T-helper 2 cell treated with Interferon-gamma antibody and Interleukin-4, amounts not matched to agents 100 ng/mL and 5 ng/mL, for 36 hours (primary cell): ENCODE measurements around the gene ZMAT5. TPM values are rescaled to one million over a fixed set of nuclear protein-coding genes. Genes with fewer than 3 reads are reported as not detected.

Experiments used
- intact Hi-C: fragments of 100-400 bp; cut with micrococcal nuclease; formaldehyde crosslinking; loops from one replicate; pipeline ENCODE4 v1.15.1; 2023
- total RNA-seq: library from RNA; stranded (reverse); gene quantifications from 2 replicates; pipeline ENCODE4 v1.2.3, GENCODE V29; 2022

ZMAT5 gene
- total RNA-seq, 1 donor from 2014 or later = 22.9 TPM

DNA sequence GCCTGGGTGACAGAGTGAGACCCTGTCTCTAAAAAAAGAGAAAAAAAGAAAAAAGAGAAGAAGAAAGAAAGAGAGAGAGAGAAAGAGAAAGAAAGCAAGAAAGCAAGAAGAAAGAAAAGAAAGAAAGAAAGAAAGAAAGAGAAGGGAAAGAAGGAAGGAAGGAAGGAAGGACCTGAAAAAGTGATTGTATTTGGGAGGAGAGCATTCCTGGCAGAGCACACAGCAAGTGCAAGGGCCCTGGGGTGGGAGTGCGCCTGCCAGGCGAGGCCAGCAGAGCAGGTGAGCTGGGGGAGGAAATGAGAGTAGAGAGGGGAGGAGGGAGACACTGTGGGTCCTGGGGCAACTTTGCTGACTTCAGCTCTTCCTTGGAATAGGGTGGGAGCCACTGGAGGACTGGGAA is 54.7 kb downstream of the ZMAT5 start:
- intact Hi-C loops = no loop called here

DNA sequence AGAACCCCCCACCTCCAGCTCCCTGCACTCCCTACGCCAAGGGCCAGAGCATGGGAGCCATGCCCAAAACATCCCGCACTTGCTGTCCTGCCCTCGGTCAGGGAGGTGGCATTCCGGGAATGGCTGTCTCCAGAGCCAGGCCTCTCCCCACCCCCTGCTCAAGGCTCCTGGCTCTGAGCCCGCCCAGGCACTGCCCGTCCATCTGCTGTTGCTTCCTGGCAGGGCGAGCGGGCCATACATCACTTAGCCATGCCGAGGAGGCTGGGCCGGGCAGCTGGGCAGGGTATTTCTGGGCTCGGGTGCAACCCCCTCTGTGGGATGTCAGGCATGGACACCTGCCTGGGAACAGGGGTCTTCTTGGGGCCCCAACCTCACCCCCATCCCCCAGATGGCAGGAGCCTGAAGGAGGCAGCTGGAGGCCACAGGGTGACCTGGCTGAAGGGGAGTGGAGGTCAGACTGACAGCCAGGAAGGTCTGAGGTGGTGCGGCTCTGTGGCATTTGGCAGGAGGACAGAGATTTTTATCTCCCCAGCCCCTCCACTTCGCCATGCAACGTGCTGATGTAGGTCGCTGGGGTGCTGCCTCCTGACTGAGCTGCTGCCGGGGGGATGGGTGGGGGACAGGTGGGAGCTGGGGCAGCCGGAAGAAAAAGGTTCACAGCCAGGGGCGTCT is 55.7 kb downstream of the ZMAT5 start:
- intact Hi-C loops = no loop called here

DNA sequence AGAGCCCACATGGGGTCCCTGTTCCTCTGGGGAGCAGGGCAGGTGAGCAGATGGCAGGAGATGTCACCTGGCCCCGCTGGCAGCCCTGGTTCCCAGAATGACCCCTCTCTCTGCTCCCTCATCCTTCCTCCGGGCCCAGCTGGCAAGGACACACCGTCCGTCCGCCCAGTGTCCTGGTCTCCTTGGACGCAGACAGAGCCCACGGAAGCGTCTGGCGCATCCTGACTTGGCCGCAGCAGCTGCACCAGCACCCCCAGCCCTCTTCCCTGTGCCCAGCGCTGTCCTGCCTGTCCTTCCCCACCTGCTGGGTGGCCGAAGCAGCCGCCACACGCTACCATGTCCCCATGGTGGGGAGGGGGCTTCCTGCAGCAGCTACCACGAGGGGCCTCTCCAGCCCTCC is 56.6 kb downstream of the ZMAT5 start:
- intact Hi-C loops = no loop called here

DNA sequence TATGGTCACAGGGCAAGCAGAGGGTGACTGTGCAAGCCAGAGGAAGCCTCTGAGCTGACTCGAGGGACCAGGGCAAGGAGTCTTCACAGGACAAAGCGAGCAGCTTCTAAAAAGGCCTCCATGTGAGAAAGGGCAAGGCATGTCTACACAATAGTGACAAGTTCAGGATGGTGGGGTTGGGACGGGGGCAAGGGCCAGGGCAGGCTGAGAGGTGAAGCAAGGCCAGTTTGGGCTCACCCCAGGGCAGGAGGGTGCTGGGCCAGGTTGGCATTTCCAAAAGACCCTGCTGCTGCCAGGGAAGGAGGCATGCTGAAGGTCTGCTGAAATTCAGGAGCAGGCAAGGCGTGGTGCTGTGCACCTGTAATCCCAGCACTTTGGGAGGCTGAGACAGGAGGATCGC is 59.3 kb downstream of the ZMAT5 start:
- intact Hi-C loops = no loop called here

DNA sequence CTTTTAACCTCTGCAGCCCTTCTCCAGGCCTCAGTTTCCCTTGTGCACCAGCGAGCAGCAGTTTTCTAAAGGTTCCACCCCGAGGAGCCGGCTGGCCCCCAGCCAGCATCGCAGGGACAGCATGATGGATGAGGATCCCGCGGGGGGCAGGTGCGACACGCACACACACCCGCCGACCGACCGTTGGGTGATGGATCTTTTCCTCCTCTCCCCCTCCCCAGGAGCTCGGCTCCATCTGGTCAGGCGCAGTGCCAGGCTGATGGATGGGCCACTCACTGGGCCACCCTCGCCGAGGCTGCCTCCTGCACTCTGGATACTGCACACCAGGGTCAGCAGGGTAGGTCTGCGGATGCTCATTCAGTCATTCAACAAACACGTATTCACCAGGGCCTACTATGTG is 59.8 kb downstream of the ZMAT5 start:
- intact Hi-C loops = no loop called here

DNA sequence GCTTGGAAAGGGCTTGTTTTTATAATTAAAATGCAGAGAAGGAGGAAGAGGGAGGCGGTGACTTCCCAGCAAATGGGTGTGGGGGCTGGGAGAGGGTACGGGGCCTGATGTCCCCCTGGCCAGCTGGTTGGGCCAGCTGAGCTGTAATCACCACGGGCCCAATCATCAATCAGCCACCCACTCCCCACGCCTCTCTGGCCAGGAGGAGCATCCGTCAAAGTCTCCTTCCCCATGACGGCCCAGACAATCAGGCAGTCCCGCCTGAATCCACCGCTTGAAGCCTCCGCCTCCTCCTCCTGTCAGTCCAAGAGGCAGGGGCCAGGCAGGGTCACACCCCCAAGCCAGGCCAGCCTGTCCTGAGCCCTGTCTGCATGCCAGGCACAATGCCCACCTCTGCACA is 60.3 kb downstream of the ZMAT5 start:
- intact Hi-C loops = no loop called here

DNA sequence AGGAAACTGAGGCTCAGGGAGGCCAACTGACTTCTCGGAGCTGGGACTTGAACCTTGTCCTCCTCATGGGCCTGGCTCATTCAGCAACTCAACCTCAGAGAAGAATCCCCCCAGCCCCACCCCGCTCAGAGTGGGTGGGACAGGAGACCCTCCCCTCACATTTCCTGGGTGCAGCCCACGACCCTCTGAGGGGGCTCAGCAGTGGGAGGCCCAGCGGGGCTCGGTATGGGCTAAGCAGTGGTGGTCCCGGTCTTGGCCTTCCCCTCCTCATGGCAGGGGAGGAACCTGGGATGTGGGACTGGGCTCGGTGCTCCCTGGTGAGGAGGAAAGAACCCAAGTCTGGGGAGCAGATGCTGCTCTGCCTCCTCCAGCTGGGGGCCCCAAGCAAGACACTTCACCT is 61.2 kb downstream of the ZMAT5 start:
- intact Hi-C loops = no loop called here

DNA sequence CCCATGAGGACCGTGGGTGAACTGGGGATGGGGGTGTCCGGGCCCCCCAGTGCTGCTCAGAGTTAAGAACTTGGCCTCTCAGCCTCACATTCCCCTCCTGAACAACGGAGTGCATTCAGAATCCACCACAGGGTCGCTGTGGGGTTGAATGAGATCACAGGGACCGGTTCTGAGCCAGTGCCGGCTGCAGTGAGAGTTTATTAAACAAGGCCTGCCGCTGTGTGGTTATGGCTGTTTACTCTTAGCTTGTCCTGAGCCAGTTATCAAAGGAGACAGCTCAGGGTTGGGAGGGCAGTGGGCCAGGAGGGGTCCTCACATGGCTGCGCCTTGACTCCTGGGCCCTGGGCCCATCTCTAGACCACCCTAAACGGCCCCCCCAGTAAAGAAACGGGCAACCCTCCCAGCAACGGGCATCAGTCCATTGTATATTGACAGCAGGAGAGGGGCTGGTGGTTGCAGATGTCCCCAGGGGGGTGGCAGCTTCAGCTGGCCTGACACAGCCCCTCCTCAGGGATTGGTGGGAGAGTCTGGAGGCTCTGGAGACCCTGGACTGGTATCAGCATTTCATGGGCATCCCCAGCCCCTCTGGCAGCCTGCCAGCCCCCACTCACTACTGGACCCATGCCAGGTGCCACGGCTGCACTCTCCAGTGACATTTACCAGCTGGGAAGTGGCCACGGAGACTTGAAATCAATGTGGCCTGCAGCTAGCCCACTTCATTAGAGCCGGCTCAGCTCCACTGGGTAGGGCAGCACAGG is 62.1 kb downstream of the ZMAT5 start:
- intact Hi-C loops = no loop called here

DNA sequence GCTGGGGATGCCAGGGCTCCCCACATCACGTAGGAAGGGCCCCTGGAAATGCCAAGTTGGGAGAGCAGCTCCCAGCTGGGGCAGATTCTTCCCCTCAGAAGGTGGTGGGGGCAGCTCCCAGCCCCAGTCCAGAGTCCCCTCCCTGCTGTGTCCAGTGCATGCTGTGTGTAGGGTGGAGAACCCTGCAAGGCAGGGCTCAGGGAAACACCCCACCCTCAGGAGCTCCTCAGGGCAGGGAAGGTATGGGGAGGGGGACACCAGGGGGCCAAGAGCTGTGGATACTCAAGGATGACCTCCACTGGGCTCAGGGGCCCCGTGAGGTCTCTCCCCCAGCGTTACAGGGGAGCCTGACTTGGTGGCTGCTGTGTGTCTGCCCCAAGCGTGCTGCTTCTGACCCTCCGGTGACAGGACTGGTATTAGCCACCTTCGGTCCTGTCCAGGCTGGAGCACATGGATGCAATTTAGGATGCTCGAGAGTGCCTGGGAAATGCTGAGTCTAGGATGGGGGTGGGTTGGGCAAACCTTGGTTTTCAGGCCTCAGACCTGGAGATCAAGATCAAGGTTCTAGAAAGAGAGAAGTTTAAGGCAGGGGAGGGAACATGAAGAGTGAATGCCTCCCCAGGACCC is 63.1 kb downstream of the ZMAT5 start:
- intact Hi-C loops = no loop called here

DNA sequence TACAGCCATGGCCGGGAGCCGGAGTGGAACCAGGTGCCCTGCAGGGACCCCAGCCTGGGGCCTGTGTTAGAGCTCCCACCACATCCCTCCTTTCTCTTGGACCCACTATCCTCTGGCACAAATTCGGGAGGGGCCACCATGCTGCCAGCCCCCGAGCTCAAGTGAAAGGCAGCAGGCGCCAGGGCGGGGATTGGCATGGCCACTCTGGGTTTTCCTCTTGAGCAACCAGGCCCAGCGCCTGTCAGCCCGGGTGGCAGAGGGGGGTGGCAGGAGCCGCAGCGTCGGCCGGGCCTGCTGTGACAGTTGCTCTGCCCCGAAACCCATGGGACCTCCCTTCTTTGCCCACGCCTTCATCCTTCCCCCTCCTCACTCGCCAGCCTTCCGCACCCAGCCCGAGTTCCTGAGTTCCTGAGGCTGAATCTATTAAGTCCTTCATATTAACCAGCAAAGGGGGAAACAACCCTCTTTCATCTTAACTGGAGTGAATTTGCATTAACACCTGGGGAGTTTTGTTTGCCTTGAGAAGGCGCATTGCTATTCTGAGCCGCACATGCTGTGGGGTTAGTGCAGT is 63.8 kb downstream of the ZMAT5 start:
- intact Hi-C loops = no loop called here

DNA sequence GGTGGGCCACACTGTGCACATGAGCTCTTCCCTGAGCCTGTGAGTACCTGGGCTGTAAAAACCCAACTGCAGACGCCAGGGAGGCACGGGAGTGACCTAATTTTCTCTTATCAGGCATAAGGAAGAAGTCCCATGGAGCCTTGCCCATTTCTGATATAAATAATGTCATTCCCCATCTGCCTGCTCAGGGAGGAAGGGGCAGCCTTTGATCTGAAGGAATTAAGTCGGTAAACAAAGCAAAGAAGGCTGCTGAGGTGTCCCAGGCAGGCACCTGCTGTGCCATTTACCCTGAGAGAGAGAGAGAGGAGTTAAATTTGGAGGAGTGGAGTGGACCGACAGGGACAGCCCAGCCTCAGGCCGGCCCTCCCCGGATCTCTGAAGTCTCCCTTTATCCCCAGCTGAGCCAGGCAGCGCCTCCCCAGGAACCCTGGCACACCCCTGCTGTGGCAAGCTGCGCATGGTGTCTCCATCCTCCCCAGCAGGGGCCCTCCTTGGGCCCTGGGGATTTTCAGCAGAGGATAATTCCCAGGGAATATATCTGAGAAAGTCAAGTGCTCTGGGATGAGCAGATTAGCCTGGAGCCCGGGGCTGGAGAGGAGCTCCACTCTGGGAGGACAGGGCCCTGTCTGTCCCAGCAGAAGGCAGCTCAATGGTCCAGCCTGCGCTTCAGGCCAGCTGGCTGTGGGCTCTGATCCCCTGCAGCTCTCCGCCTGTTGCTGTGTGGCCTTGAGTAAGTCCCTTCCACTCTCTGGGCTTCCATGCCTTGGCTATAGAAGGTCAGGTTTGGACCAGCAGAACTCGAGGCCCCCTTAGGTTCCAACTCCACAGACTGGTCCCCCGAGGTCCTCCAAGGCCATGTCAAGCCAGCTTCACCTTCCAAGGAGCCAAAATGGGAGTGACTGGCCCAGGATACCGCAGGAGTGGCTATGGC is 64.5 kb downstream of the ZMAT5 start:
- intact Hi-C loops = no loop called here

DNA sequence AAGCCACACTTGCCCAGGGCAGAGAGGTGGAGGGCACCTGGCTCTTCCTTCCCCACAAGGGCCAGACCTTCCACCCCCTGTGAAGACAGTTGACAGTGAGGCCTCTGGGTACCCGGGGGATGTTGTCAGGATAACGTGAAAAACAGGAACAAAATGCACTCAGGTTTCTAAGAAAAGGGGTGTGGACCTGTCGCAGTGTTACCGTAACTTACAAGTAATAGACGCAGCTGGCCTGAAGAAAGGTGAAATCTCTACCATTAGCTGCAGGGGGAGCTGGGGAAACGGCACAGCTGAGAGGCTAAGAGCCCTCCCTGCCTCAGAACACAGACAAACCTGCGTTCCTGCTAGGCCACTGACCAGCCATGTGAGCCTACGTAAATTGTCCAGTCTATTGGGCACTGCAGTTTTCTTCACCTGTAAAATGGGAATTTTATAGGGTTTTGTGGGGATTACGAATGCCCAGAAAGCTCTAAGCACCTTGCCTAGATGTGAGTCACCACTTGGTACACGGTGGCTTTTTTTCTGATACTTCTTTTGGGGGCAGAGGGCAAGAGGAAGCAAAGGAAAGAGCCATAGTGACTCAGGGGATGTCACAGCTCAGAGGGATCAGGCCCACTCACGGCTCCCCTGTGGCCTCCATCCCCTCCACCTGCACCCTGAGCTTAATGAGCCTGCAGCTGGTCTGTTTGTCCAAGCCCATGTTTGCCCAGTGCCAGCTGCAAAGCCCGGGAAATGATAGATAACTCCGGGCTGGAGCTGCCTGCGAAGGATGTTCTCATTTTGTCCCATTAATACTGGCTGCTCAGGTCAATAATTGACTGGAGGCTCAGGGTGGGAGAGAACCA is 65.4 kb downstream of the ZMAT5 start:
- intact Hi-C loops = no loop called here

DNA sequence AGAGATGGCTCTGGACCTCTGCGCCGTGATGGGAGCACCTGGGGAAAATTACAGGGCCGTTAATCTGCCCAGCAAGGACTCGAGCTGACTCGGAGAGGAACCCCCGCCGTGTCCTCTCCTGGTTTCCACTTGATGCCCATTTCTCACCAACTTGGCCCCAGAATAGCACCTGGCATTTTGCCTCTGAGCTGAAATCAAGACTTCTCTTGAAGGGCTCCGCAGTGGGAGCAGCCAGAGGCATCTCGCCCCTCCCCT is 66.0 kb downstream of the ZMAT5 start:
- intact Hi-C loops = no loop called here

DNA sequence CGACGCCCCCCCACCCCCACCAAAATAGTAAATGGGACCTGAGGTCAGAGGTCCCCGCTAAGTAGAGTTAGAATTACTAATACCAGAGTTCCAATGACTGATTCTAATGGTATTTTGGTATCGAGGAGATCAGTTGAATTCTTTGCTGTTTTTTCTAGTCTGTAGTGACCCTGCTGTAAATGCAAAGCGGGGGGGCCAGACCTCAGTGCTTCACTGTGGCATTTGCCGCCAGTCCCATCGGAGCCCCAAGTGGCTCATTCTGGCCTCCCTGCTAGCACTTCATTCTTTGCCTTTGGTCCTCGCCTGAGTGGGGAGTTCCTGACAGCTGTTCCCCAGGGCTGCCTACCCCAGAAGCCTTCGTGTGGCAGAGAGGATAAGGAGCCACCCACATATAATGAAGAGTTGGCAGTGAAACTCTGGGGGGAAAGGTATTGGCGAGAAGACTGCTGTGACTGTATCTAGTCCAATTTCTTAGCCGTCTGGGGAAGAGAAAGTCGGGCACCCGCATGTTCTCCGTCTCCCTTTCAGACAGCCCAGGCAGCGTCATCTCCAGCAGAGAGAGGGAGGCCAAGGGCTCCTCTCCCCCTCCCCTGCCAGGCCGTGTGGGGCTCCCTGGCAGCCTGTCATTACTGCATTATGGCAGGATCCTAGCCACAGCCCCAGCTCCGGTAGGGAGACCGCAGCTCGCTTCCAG is 66.5 kb downstream of the ZMAT5 start:
- intact Hi-C loops = no loop called here

DNA sequence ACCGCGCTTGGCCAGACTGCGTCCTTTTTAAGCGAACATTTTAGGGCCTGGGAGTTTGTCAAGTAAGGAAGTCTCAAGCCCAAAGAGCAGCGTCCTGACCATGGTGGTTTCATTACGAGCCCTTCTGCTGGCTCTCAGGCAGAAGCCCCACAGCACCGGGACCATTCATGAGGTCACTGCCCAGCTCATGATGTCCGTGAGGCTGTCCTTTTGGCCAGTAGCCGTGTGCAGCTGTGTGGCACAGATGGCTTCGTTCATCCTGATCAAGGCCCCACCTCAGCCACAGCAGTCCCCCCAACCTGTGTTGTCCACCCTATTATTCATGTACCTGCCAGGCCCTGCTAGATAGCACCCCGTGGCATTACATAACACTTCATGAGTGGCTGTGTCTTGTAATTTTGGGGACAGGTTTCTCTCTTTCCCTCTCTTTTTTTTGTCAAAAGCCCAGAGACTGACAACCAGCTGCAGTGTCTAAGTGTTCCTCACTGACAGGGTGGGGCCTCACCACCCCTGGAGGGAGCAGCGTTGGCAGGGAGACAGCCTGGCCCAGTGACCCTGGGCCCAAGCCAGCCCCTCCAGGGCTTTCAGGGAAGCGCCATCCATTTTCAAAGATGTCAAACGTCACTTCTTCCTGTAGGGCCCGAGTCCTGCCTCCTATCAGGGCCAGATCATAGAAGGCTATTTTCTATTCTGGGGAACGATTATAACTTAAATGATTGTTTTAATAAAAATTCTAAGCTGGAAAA is 68.8 kb downstream of the ZMAT5 start:
- intact Hi-C loops = no loop called here

DNA sequence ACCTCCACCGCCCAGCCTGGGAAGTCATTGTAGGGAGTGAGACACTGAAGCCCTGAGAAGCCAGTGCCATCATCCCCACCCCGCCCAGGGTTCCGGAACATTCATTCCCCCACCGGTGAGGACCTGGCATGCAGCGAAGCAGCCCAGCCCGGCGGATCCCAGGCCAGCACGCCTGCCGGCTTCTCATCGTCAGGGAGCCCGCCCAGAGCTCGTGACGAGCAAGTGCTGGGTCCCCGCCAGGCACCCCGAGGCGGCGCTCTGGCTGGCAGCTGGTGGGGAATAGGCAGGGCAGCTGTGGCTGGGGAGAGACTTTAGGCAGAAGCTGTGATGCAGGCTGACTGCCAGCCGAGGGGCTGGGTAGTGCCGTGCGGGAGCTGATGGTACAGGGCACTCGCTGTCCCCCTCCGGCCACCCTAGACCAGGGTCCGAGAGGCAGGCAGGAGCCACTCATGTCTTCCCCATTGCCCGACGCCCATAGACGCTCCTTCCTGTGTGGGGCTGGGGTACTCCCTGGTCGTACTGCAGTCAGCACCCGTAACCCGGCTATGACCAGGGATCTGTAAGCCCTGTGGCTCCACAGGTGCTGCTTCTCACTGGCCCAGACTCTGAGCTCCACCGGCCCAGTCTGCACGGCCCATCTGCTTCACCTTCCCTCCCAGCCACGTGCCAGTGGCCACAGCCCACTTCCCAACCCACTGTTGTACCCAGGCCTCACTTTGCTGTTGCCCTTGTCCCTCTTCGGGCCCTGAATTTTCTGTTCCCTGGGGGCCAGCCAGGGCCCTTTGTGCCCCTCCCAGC is 71.5 kb downstream of the ZMAT5 start:
- intact Hi-C loops = no loop called here

DNA sequence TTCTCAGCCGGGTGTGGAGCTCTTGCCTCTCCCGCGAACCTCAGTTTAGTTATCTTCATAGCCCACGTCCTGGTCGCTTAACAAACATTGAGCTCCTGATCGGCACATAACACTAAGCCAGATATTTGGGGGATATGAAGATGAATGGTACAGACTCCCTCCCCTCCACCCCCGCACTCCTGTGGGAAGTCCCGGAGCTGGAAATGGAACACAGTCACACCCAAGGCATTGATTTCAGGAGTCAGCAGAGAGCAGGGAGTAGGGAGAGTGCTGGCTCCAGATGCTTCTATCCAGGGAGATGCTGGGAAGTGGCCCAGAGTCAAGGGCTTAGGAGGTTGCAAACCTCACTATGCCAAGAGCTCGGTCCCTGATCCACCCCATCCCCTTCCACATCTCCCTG is 73.1 kb downstream of the ZMAT5 start:
- intact Hi-C loops = no loop called here

DNA sequence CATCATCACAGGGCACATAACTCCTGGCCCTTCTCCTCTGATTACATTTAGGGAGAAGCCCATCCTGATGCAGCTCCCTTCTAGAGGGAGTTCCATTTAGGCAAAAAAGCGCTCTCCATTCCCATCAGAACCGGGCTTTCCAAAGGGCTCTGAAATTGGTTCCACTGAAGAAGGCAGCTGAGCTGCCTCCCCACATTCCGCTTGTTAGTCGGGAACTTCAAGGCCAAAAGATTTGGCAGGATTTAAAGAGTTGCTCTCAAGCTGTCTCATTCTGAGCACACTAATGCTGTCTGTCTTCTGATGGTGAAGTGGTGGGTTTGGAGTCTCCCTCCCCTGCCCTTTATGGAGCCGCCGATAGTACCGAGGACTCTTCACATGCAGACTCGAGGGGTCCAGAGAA is 73.6 kb downstream of the ZMAT5 start:
- intact Hi-C loops = no loop called here

DNA sequence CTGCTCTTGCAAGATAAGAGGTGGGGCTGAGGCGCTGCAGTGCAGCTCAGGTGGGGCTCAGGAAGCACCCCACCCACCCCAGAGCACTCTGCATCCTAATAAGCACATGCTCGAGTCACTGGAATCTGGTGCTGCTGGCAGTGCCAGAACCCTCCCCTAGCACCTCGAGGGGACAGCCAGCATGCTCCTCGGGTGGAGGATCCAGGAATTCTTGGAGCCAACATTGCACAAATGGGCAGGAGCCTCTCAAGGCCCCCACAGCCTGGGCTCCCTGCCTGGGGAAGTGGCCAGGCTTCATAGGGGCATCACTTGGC is 74.5 kb downstream of the ZMAT5 start:
- intact Hi-C loops = no loop called here
